SK-N-SH treated with all-trans-retinoic acid at 6 μM for 48 hours (cell line): ENCODE measurements around the gene EEF2.

Experiments
- ATAC-seq: fragments of 200-7000 bp; cut with Tn5 transposase; 3 replicates; pipeline ENCODE4 v1.9.1; 2020; ENCODE audit warnings: mild to moderate bottlenecking, moderate library complexity
- BACH2 ChIP-seq: fragments of 250-450 bp; sonication (Bioruptor Pico); IDR thresholded peaks from 2 replicates; pipeline ENCODE4 v1.9.0; 2021; ENCODE audit warnings: mild to moderate bottlenecking, borderline replicate concordance
- CSDC2 ChIP-seq: fragments of 250-450 bp; sonication (Bioruptor Pico); IDR thresholded peaks from 2 replicates; pipeline ENCODE4 v1.5.0; 2020; ENCODE audit warnings: mild to moderate bottlenecking, moderate library complexity
- ESRRG ChIP-seq: fragments of 250-450 bp; sonication (Bioruptor Pico); IDR thresholded peaks from 2 replicates; pipeline ENCODE4 v1.6.1; 2021; ENCODE audit warnings: mild to moderate bottlenecking
- GLIS3 ChIP-seq: fragments of 250-450 bp; sonication (Bioruptor Pico); IDR thresholded peaks from 2 replicates; pipeline ENCODE4 v1.5.0; 2020; ENCODE audit warnings: mild to moderate bottlenecking, moderate library complexity
- ISL1 ChIP-seq: fragments of 250-450 bp; sonication (Bioruptor Pico); IDR thresholded peaks from 2 replicates; pipeline ENCODE4 v2.1.2; 2022; ENCODE audit warnings: mild to moderate bottlenecking, moderate library complexity
- RARB ChIP-seq: fragments of 250-450 bp; sonication (Bioruptor Pico); IDR thresholded peaks from 2 replicates; pipeline ENCODE4 v1.8.0; 2021; ENCODE audit warnings: mild to moderate bottlenecking, moderate library complexity
- TCF4 ChIP-seq: fragments of 250-450 bp; sonication (Bioruptor Pico); IDR thresholded peaks from 2 replicates; pipeline ENCODE4 v1.8.0; 2021; ENCODE audit warnings: mild to moderate bottlenecking, moderate library complexity, borderline replicate concordance
- TOX ChIP-seq: fragments of 250-450 bp; sonication (Bioruptor Pico); IDR thresholded peaks from 2 replicates; pipeline ENCODE4 v1.8.0; 2021; ENCODE audit warnings: mild to moderate bottlenecking, moderate library complexity, borderline replicate concordance
- ZC3H10 ChIP-seq: fragments of 250-450 bp; sonication (Bioruptor Pico); IDR thresholded peaks from 2 replicates; pipeline ENCODE4 v1.5.1; 2021; ENCODE audit warnings: mild to moderate bottlenecking, moderate library complexity
- ZFP3 ChIP-seq: fragments of 250-450 bp; sonication (Bioruptor Pico); IDR thresholded peaks from 2 replicates; pipeline ENCODE4 v1.5.0; 2020; ENCODE audit warnings: mild to moderate bottlenecking, moderate library complexity
- ZFP30 ChIP-seq: fragments of 450-650 bp; formaldehyde crosslinking; IDR thresholded peaks from 2 replicates; pipeline ENCODE4 v1.5.0; 2022; ENCODE audit warnings: mild to moderate bottlenecking, moderate library complexity
- ZNF565 ChIP-seq: fragments of 450-650 bp; formaldehyde crosslinking; conservative IDR thresholded peaks from 2 replicates; pipeline ENCODE4 v1.5.0; 2020; ENCODE audit warnings: low read depth, mild to moderate bottlenecking, moderate library complexity
- ZNF70 ChIP-seq: fragments of 450-650 bp; formaldehyde crosslinking; IDR thresholded peaks from 2 replicates; pipeline ENCODE4 v1.5.0; 2020; ENCODE audit warnings: mild to moderate bottlenecking, moderate library complexity
- ZNF8 ChIP-seq: fragments of 450-650 bp; formaldehyde crosslinking; IDR thresholded peaks from 2 replicates; pipeline ENCODE4 v1.5.0; 2020; ENCODE audit warnings: mild to moderate bottlenecking, moderate library complexity
- TF ChIP-seq, protein P1 (sequence below): fragments of 250-450 bp; sonication (Bioruptor Pico); IDR thresholded peaks from 2 replicates; pipeline ENCODE4 v1.8.0; 2020; ENCODE audit warnings: mild to moderate bottlenecking, moderate library complexity, borderline replicate concordance
- TF ChIP-seq, protein P2 (sequence below): fragments of 250-450 bp; sonication (Bioruptor Pico); IDR thresholded peaks from 2 replicates; pipeline ENCODE4 v1.5.1; 2021; ENCODE audit warnings: mild to moderate bottlenecking, moderate library complexity
- TF ChIP-seq, protein P3 (sequence below): fragments of 250-450 bp; sonication (Bioruptor Pico); IDR thresholded peaks from 2 replicates; pipeline ENCODE4 v1.8.0; 2021; ENCODE audit warnings: low read depth, mild to moderate bottlenecking, moderate library complexity, borderline replicate concordance
- TF ChIP-seq, protein P4 (sequence below): fragments of 250-450 bp; sonication (Bioruptor Pico); IDR thresholded peaks from 2 replicates; pipeline ENCODE4 v1.5.1; 2020; ENCODE audit warnings: low read depth, mild to moderate bottlenecking, moderate library complexity

Gene EEF2

DNA sequence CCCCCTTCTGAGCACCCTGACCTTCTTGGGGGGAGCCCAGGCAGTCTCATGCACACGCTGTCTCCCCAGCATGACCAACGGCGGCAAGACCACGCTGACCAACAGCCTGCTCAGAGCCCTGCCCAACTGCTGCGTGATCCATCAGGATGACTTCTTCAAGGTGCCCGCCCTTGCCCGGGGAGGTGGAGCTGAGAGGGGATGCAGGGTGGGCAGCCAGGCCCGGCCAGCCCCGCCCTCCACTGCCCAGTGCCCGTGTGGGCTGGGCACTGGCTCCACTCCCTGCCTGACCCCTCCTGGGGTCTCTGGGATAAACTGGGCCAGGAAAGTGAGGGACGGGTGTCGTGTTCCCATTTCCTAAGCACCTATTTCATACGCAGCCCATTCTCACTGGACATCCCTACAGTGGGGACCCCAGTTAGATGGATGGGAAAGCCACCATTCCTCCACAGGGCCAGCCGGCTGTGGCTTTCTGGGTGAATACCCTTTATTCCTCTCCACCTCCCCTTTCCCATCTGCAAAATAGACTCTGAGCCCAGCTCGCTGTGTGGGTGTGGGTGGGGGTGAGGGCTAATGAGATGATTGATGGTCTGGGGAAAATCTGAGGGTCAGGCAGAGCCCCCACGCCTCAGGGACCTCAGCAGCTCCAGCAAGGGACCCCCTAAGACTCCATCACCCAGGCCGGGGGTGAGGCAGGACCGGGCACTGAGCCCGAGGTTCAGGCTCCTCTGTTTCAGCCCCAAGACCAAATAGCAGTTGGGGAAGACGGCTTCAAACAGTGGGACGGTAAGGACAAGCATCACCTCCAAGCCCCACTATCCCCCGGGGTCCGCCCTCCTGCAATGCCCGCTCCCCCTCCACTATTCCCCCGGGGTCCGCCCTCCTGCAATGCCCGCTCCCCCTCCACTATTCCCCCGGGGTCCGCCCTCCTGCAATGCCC, 48.5 kb downstream of the EEF2 start:
- TF ChIP-seq ZFP30 (CRISPR knock-in tag): no peak
- TF ChIP-seq RARB (CRISPR knock-in tag): no peak
- TF ChIP-seq, protein P1, sequence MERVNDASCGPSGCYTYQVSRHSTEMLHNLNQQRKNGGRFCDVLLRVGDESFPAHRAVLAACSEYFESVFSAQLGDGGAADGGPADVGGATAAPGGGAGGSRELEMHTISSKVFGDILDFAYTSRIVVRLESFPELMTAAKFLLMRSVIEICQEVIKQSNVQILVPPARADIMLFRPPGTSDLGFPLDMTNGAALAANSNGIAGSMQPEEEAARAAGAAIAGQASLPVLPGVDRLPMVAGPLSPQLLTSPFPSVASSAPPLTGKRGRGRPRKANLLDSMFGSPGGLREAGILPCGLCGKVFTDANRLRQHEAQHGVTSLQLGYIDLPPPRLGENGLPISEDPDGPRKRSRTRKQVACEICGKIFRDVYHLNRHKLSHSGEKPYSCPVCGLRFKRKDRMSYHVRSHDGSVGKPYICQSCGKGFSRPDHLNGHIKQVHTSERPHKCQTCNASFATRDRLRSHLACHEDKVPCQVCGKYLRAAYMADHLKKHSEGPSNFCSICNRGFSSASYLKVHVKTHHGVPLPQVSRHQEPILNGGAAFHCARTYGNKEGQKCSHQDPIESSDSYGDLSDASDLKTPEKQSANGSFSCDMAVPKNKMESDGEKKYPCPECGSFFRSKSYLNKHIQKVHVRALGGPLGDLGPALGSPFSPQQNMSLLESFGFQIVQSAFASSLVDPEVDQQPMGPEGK (CRISPR knock-in tag): no peak
- no peak for TF ChIP-seq TOX
- TF ChIP-seq, protein P2, sequence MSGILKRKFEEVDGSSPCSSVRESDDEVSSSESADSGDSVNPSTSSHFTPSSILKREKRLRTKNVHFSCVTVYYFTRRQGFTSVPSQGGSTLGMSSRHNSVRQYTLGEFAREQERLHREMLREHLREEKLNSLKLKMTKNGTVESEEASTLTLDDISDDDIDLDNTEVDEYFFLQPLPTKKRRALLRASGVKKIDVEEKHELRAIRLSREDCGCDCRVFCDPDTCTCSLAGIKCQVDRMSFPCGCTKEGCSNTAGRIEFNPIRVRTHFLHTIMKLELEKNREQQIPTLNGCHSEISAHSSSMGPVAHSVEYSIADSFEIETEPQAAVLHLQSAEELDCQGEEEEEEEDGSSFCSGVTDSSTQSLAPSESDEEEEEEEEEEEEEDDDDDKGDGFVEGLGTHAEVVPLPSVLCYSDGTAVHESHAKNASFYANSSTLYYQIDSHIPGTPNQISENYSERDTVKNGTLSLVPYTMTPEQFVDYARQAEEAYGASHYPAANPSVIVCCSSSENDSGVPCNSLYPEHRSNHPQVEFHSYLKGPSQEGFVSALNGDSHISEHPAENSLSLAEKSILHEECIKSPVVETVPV (CRISPR knock-in tag): no peak
- TF ChIP-seq BACH2: no peak
- no peak for TF ChIP-seq ZNF565 (CRISPR knock-in tag)
- TF ChIP-seq GLIS3: no peak
- TF ChIP-seq ZNF70 (CRISPR knock-in tag): no peak
- TF ChIP-seq CSDC2 (CRISPR knock-in tag): no peak
- no peak for TF ChIP-seq ZNF8 (CRISPR knock-in tag)
- TF ChIP-seq TCF4 (CRISPR knock-in tag): no peak
- no peak for TF ChIP-seq ZC3H10
- no peak for TF ChIP-seq ZFP3 (CRISPR knock-in tag)
- TF ChIP-seq ISL1: no peak
- TF ChIP-seq ESRRG: no peak
- ATAC-seq: peak; percentile 41; the same call in 2 of the 3 replicates

DNA sequence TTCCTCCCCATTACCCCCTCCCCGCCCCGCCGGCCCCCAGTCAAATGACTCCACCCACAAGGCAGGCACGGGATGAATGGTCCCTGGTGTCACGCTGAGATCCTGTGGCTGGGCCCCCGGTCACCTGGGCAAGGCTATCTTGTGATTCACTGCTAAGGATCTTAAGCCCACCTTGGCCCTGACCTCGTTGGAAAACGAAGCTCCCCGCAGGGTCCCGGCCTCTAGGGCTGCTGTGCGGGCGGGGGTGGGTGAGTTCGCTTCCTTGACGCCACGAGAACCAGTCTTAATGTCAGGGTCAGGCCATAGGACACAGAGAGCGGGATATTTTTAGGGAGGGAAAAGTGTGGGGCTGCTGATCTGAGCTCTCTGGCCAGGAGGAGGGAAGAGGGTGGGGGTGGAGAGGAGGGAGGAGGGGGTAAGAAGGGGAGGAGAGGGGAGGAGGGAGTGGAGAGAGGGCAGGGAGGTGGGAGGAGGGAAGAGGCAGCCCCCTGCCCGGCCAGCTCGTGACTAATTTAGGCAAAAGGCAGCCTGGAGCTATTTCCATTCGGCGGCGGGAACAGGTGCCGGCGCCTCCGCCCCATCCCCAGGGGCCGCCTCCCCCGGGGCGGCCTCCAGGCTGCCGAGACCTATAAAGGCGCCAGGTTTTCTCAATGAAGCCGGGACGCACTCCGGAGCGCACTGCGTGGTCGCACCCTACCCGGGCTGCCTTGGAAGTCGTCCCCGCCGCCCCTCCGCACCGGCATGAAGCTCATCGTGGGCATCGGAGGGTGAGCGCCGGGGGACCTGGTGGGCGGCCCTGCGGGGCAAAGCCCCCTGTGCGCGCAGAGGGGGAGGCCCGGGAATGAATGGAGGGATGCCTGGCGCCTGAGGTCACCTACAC, 52.1 kb downstream of the EEF2 start, which contains the start of gene NMRK2:
Gene NMRK2 (plus strand): TSS at position 139 of the 880 bp plus-strand sequence. CDS start 603 bp downstream, at position 742.
- no peak for TF ChIP-seq ZNF70 (CRISPR knock-in tag)
- TF ChIP-seq RARB (CRISPR knock-in tag): no peak
- no peak for TF ChIP-seq ISL1
- TF ChIP-seq, protein P3, sequence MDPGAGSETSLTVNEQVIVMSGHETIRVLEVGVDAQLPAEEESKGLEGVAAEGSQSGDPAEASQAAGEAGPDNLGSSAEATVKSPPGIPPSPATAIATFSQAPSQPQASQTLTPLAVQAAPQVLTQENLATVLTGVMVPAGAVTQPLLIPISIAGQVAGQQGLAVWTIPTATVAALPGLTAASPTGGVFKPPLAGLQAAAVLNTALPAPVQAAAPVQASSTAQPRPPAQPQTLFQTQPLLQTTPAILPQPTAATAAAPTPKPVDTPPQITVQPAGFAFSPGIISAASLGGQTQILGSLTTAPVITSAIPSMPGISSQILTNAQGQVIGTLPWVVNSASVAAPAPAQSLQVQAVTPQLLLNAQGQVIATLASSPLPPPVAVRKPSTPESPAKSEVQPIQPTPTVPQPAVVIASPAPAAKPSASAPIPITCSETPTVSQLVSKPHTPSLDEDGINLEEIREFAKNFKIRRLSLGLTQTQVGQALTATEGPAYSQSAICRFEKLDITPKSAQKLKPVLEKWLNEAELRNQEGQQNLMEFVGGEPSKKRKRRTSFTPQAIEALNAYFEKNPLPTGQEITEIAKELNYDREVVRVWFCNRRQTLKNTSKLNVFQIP: no peak
- TF ChIP-seq, protein P2 (CRISPR knock-in tag): no peak
- TF ChIP-seq ZC3H10: no peak
- no peak; the same call in 2 of the 3 replicates for ATAC-seq

DNA sequence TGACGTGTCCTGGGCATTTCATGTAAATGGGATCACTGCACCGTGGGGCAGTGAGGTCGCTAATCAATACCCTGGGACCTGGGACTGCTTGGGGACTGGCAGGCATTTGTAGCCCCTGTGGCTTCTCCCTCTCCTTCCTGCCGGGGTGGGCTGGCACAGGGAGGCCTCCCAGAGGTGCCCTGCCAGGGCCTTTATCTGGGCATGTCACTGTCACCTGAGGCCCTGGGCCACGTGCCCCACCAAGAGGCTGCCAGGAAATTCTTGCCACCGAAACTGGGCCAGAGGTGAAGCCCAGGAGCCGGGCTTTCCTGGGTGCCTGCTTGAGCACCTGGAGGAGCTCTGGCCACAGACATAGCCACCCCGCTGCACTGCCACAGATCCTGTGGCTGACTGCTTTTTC, 54.2 kb downstream of the EEF2 start:
- ATAC-seq: no peak
- TF ChIP-seq ZC3H10 (no peak), ZFP3 (CRISPR knock-in tag) (no peak), GLIS3 (no peak), ISL1 (no peak), ZFP30 (CRISPR knock-in tag) (no peak), ESRRG (no peak)
- TF ChIP-seq, protein P4, sequence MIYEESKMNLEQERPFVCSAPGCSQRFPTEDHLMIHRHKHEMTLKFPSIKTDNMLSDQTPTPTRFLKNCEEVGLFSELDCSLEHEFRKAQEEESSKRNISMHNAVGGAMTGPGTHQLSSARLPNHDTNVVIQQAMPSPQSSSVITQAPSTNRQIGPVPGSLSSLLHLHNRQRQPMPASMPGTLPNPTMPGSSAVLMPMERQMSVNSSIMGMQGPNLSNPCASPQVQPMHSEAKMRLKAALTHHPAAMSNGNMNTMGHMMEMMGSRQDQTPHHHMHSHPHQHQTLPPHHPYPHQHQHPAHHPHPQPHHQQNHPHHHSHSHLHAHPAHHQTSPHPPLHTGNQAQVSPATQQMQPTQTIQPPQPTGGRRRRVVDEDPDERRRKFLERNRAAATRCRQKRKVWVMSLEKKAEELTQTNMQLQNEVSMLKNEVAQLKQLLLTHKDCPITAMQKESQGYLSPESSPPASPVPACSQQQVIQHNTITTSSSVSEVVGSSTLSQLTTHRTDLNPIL: no peak
- TF ChIP-seq, all 23 proteins: peak for 0
